WTC11 (cell line): ENCODE results near the gene B2M. TPM values are rescaled to one million over a fixed set of nuclear protein-coding genes. Genes with fewer than 3 reads are reported as not detected.

Experiments used
- ATAC-seq: fragments of 200-7000 bp; cut with Tn5 transposase; 2 replicates; pipeline ENCODE4 v1.10.0; 2021; ENCODE audit warnings: mild to moderate bottlenecking, moderate library complexity
- CTCF ChIA-PET: fragments of 300-600 bp; sonication (Branson Sonifier 250); formaldehyde crosslinking; loops from one replicate; lab custom pipeline; 2021; ENCODE audit warnings: antibody characterized with exemption; lab: Charles Lee
- POLR2A ChIA-PET: fragments of 350-600 bp; sonication (Branson Sonifier 250); formaldehyde crosslinking; loops from one replicate; lab custom pipeline; 2021; ENCODE audit warnings: antibody characterized with exemption; lab: Charles Lee
- DNase-seq: peaks from one replicate; pipeline ENCODE4 v3.0.0; 2021; ENCODE audit warnings: low spot score
- H3K27ac Mint-ChIP-seq: 2 replicates; pipeline ENCODE4 v1.8.0; 2021; ENCODE audit warnings: mixed read lengths
- H3K27me3 Mint-ChIP-seq: 2 replicates; pipeline ENCODE4 v1.8.0; 2021; ENCODE audit warnings: low read depth, mild to moderate bottlenecking, moderate library complexity, mixed read lengths
- H3K36me3 Mint-ChIP-seq: 2 replicates; pipeline ENCODE4 v1.8.0; 2021; ENCODE audit warnings: mixed read lengths
- H3K4me1 Mint-ChIP-seq: 2 replicates; pipeline ENCODE4 v1.8.0; 2022; ENCODE audit warnings: mixed read lengths
- H3K4me3 Mint-ChIP-seq: 2 replicates; pipeline ENCODE4 v1.8.0; 2021; ENCODE audit warnings: mild to moderate bottlenecking, moderate library complexity, mixed read lengths
- H3K9me3 Mint-ChIP-seq: 2 replicates; pipeline ENCODE4 v1.8.0; 2021; ENCODE audit warnings: mixed read lengths
- CDX4 ChIP-seq: fragments of 250-450 bp; sonication (Bioruptor Pico); IDR thresholded peaks from 2 replicates; pipeline ENCODE4 v1.9.0; 2021; ENCODE audit warnings: moderate library complexity, mild to moderate bottlenecking, inconsistent platforms, borderline replicate concordance
- CREM ChIP-seq: sonication (generic); formaldehyde crosslinking; IDR thresholded peaks from 2 replicates; pipeline ENCODE4 v1.8.1; 2022; ENCODE audit warnings: mild to moderate bottlenecking, missing genetic modification reagents, moderate library complexity
- E2F1 ChIP-seq: sonication (generic); formaldehyde crosslinking; IDR thresholded peaks from 2 replicates; pipeline ENCODE4 v1.8.0; 2022; ENCODE audit warnings: mild to moderate bottlenecking, missing genetic modification reagents
- E2F5 ChIP-seq: sonication (generic); formaldehyde crosslinking; IDR thresholded peaks from 2 replicates; pipeline ENCODE4 v1.8.1; 2022; ENCODE audit warnings: mild to moderate bottlenecking, moderate library complexity, missing genetic modification reagents
- FOXJ3 ChIP-seq: sonication (generic); formaldehyde crosslinking; IDR thresholded peaks from 2 replicates; pipeline ENCODE4 v1.9.0; 2021; ENCODE audit warnings: missing genetic modification reagents, mild to moderate bottlenecking, borderline replicate concordance
- FOXP1 ChIP-seq: sonication (generic); formaldehyde crosslinking; IDR thresholded peaks from 2 replicates; pipeline ENCODE4 v1.8.0; 2022; ENCODE audit warnings: missing genetic modification reagents, mild to moderate bottlenecking, moderate library complexity, borderline replicate concordance
- MXD4 ChIP-seq: fragments of 250-450 bp; sonication (Bioruptor Pico); IDR thresholded peaks from 2 replicates; pipeline ENCODE4 v1.8.0; 2021; ENCODE audit warnings: mild to moderate bottlenecking, moderate library complexity, borderline replicate concordance
- SMAD3 ChIP-seq: sonication (generic); formaldehyde crosslinking; IDR thresholded peaks from 2 replicates; pipeline ENCODE4 v1.8.0; 2022; ENCODE audit warnings: missing genetic modification reagents, mild to moderate bottlenecking, borderline replicate concordance
- SOX15 ChIP-seq: fragments of 250-450 bp; sonication (Bioruptor Pico); IDR thresholded peaks from 2 replicates; pipeline ENCODE4 v1.9.0; 2021; ENCODE audit warnings: mild to moderate bottlenecking
- TCF7 ChIP-seq: sonication (generic); formaldehyde crosslinking; IDR thresholded peaks from 2 replicates; pipeline ENCODE4 v1.8.0; 2022; ENCODE audit warnings: mild to moderate bottlenecking, low read depth, missing genetic modification reagents, moderate library complexity
- TEAD1 ChIP-seq: sonication (generic); formaldehyde crosslinking; IDR thresholded peaks from 2 replicates; pipeline ENCODE4 v1.8.0; 2022; ENCODE audit warnings: mild to moderate bottlenecking, missing genetic modification reagents
- TEAD4 ChIP-seq: sonication (generic); formaldehyde crosslinking; IDR thresholded peaks from 2 replicates; pipeline ENCODE4 v1.8.0; 2022; ENCODE audit warnings: mild to moderate bottlenecking, missing genetic modification reagents
- ZNF425 ChIP-seq: fragments of 250-450 bp; sonication (Bioruptor Pico); conservative IDR thresholded peaks from 2 replicates; pipeline ENCODE4 v1.9.0; 2021; ENCODE audit warnings: mild to moderate bottlenecking
- ZNF671 ChIP-seq: fragments of 250-450 bp; sonication (Bioruptor Pico); IDR thresholded peaks from 2 replicates; pipeline ENCODE4 v1.8.0; 2021; ENCODE audit warnings: mild to moderate bottlenecking
- total RNA-seq: library from RNA; stranded (reverse); gene quantifications from 3 replicates; pipeline ENCODE4 v1.2.3, GENCODE V29; 2021
- TF ChIP-seq, protein P1 (sequence below): sonication (generic); formaldehyde crosslinking; IDR thresholded peaks from 2 replicates; pipeline ENCODE4 v1.8.0; 2022; ENCODE audit warnings: mild to moderate bottlenecking, missing genetic modification reagents
- TF ChIP-seq, protein P2 (sequence below): fragments of 250-450 bp; sonication (Bioruptor Pico); IDR thresholded peaks from 2 replicates; pipeline ENCODE4 v1.9.0; 2021; ENCODE audit warnings: mild to moderate bottlenecking
- TF ChIP-seq, protein P3 (sequence below): sonication (generic); formaldehyde crosslinking; conservative IDR thresholded peaks from 2 replicates; pipeline ENCODE4 v1.8.1; 2023; ENCODE audit warnings: mild to moderate bottlenecking, low read depth, missing genetic modification reagents, moderate library complexity

The B2M gene
- total RNA-seq, 1 experiment from 2014 or later, result 88.2 TPM

- ATAC-seq, result no peak
- TF ChIP-seq SMAD3 (CRISPR knock-in tag) (no peak), CREM (CRISPR knock-in tag) (no peak), E2F5 (CRISPR knock-in tag) (no peak), ZNF425 (CRISPR knock-in tag) (no peak), E2F1 (no peak), CDX4 (CRISPR knock-in tag) (no peak), SOX15 (CRISPR knock-in tag) (no peak), FOXP1 (no peak), TCF7 (CRISPR knock-in tag) (no peak), MXD4 (CRISPR knock-in tag) (no peak), ZNF671 (CRISPR knock-in tag) (no peak), TEAD1 (CRISPR knock-in tag) (no peak), FOXJ3 (CRISPR knock-in tag) (no peak), TEAD4 (CRISPR knock-in tag) (no peak)
- TF ChIP-seq, protein P1, sequence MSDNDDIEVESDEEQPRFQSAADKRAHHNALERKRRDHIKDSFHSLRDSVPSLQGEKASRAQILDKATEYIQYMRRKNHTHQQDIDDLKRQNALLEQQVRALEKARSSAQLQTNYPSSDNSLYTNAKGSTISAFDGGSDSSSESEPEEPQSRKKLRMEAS, result no peak
- TF ChIP-seq, protein P2, sequence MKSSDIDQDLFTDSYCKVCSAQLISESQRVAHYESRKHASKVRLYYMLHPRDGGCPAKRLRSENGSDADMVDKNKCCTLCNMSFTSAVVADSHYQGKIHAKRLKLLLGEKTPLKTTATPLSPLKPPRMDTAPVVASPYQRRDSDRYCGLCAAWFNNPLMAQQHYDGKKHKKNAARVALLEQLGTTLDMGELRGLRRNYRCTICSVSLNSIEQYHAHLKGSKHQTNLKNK (CRISPR knock-in tag), result no peak
- TF ChIP-seq, protein P3, sequence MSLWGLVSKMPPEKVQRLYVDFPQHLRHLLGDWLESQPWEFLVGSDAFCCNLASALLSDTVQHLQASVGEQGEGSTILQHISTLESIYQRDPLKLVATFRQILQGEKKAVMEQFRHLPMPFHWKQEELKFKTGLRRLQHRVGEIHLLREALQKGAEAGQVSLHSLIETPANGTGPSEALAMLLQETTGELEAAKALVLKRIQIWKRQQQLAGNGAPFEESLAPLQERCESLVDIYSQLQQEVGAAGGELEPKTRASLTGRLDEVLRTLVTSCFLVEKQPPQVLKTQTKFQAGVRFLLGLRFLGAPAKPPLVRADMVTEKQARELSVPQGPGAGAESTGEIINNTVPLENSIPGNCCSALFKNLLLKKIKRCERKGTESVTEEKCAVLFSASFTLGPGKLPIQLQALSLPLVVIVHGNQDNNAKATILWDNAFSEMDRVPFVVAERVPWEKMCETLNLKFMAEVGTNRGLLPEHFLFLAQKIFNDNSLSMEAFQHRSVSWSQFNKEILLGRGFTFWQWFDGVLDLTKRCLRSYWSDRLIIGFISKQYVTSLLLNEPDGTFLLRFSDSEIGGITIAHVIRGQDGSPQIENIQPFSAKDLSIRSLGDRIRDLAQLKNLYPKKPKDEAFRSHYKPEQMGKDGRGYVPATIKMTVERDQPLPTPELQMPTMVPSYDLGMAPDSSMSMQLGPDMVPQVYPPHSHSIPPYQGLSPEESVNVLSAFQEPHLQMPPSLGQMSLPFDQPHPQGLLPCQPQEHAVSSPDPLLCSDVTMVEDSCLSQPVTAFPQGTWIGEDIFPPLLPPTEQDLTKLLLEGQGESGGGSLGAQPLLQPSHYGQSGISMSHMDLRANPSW (CRISPR knock-in tag), result no peak
- TF ChIP-seq, all 79 proteins: peak for 0
- no peak overlapping the region for H3K4me3 Mint-ChIP-seq
- H3K36me3 Mint-ChIP-seq, result no peaks in the 10 kb centered on the region
- H3K9me3 Mint-ChIP-seq, result no peaks in the 10 kb centered on the region; the same call in 1 of the 2 replicates
- ChIA-PET POLR2A (no interaction called here), CTCF (interaction anchor here (0.9 to 1.7 kb wide), 4 partner anchors 40 to 68 kb away, joined by 4 to 5 read pairs (median 4); partner anchors contain the start of genes PATL2 and TRIM69)
- no peak for DNase-seq
- no peak overlapping the region for H3K27ac Mint-ChIP-seq
- peaks cover 9% of the 10 kb centered on the region for H3K4me1 Mint-ChIP-seq
- peaks cover 4% of the 10 kb centered on the region for H3K27me3 Mint-ChIP-seq
Observed at GRCh38 chr15:44670087-44670950, 41.0 kb upstream of the B2M start.
